ENCODE measurements around the gene CRYGS. TPM values are rescaled to one million over a fixed set of nuclear protein-coding genes. Genes with fewer than 3 reads are reported as not detected.

CRYGS gene
- total and polyA plus RNA-seq, 9 of the 15 experiments (the other 6 are each of a cell fraction or from before 2014, with no cell fraction given), result 1.5 to 3.8 (median 2.0) TPM

- ChIA-PET POLR2A (no interaction called here), CTCF (ENCODE audit: low intra/inter-chr PET ratio) (no interaction called here)
- in situ Hi-C loops (cut with MboI) (no loop called here), intact Hi-C loops (cut with micrococcal nuclease) (no loop called here)
- peaks cover 0 to 7% of the 10 kb centered on the region in 2 experiments; a peak in 2 of 5 replicates for H3K4me1 ChIP-seq (replicated peaks in 1 of 2; ENCODE audit: control insufficient read depth in 2 of 2, insufficient read depth in 2 of 2, low read length in 2 of 2)
- WGBS (ENCODE audit: insufficient coverage, low coverage, missing lambda C conversion rate), result 0% methylated on average over 1 of the region's 1 CpG
- no peak overlapping the region for H2AFZ ChIP-seq (ENCODE audit: low read depth, low read length)
- H3K4me2 ChIP-seq (ENCODE audit: insufficient read depth, low read length), result no peak overlapping the region
- H3K79me2 ChIP-seq (ENCODE audit: control insufficient read depth, insufficient read depth, low read length), result no peaks in the 10 kb centered on the region
- no peak for DNase-seq (ENCODE audit: extremely low read depth in 1 of 4, low spot score in 3 of 4)
- H3K27ac ChIP-seq (ENCODE audit: extremely low read depth, low read depth, low read length), result no peak overlapping the region
- no peak for ATAC-seq
- no peak for TF ChIP-seq CTCF (IDR thresholded peaks at IDR 0.05 in 2 of 3, conservative IDR thresholded peaks at IDR 0.05 in 1 of 3; ENCODE audit: insufficient read depth in 2 of 3, low read depth in 1 of 3, low read length in 3 of 3)
- no peak for TF ChIP-seq ZNF217 (CRISPR knock-in tag; IDR thresholded peaks at IDR 0.05)
- no peak for TF ChIP-seq KDM2B (CRISPR knock-in tag; IDR thresholded peaks at IDR 0.05)
- TF ChIP-seq GABPB1 (CRISPR knock-in tag; IDR thresholded peaks at IDR 0.05), result no peak
- no peak for TF ChIP-seq HDAC2 (IDR thresholded peaks at IDR 0.05)
- FAIRE-seq, result no peak
- H3K9me1 ChIP-seq (ENCODE audit: control insufficient read depth, insufficient read depth, low read length), result no peaks in the 10 kb centered on the region
- H4K20me1 ChIP-seq (replicated peaks; ENCODE audit: control insufficient read depth, insufficient read depth, low read length), result no peaks in the 10 kb centered on the region
- no peaks in the 10 kb centered on the region for H3K36me3 ChIP-seq (ENCODE audit: control insufficient read depth, insufficient read depth, low read length)
- no peak overlapping the region for H3K9ac ChIP-seq (ENCODE audit: insufficient read depth in 1 of 2, low read depth in 2 of 2, low read length in 2 of 2)
- no peak overlapping the region for H3K4me3 ChIP-seq
- BruUV-seq (replicated peaks), result no TSS peak
- H3K9me3 ChIP-seq (replicated peaks; ENCODE audit: control insufficient read depth, insufficient read depth, low read depth, low read length), result no peaks in the 10 kb centered on the region
- H3K27me3 ChIP-seq (ENCODE audit: control insufficient read depth in 2 of 2, insufficient read depth in 2 of 2, low read length in 2 of 2), result peaks cover 0 to 6% of the 10 kb centered on the region in 2 experiments; a peak in 2 of 5 replicates
These were observed 11.5 kb downstream of the CRYGS start for GRCh38 chr3:186532598-186533072.
